Measurements from ENCODE around the gene THADA. TPM values are rescaled to one million over a fixed set of nuclear protein-coding genes. Genes with fewer than 3 reads are reported as not detected.
"Not testable (repeated sequence)": the region's sequence is repeated elsewhere in the genome, so short reads cannot be mapped to it uniquely, and the experiment has no call there.

THADA gene
- total RNA-seq, 1 donor from 2014 or later, result 19.4 TPM

DNA sequence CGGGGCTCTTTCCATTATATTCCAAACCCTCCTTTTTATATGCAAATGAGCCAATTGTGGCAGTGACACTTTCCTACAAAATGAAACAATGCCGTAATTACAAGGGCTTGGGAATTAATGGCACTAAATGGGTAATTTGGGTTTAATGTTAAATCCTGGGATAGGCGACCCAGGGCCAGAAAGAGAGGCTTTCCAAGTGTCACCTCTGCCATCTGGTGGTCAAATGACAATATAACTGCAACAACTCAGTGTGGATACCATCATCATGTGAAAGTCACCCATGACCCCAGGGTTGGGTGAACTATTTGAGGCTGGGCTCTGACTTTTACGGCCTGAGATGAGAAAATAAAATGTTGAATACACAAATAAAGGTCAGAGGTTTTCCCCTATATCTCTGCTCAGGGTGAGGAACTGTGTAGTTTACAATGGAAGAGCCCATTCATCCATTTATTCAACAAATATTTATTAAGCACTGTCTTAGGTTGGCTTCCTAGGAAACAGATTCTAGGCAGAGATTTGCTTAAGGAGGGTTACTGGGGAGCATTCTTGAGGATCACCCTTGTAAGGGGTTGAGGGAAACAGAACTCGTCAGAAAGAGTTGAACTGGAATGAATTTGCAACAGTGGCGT lies 13.6 kb upstream of the THADA start:
- peak; percentile 77 for TF ChIP-seq CTCF (IDR thresholded peaks at IDR 0.05; ENCODE audit: unreplicated experiment)
- H3K27ac Mint-ChIP-seq (ENCODE audit: unreplicated experiment), result no peak overlapping the region
- H3K27me3 Mint-ChIP-seq (ENCODE audit: unreplicated experiment), result no peaks in the 10 kb centered on the region
- peak; percentile 57 for DNase-seq (ENCODE audit: low spot score)
- H3K9me3 Mint-ChIP-seq (ENCODE audit: unreplicated experiment), result no peaks in the 10 kb centered on the region
- no peaks in the 10 kb centered on the region for H3K4me1 Mint-ChIP-seq (ENCODE audit: unreplicated experiment)
- H3K36me3 Mint-ChIP-seq (ENCODE audit: low read depth, unreplicated experiment), result no peaks in the 10 kb centered on the region
- no peak overlapping the region for H3K4me3 Mint-ChIP-seq (ENCODE audit: unreplicated experiment)

- Mint-ChIP-seq H3K27me3 (ENCODE audit: unreplicated experiment) (peaks cover 2% of the 10 kb centered on the region), H3K4me3 (ENCODE audit: unreplicated experiment) (no peak overlapping the region), H3K9me3 (ENCODE audit: unreplicated experiment) (no peaks in the 10 kb centered on the region), H3K36me3 (ENCODE audit: low read depth, unreplicated experiment) (no peaks in the 10 kb centered on the region), H3K27ac (ENCODE audit: unreplicated experiment) (no peak overlapping the region), H3K4me1 (ENCODE audit: unreplicated experiment) (no peaks in the 10 kb centered on the region)
- no peak for DNase-seq (ENCODE audit: low spot score)
- no peak for TF ChIP-seq CTCF (IDR thresholded peaks at IDR 0.05; ENCODE audit: unreplicated experiment)
Measured at GRCh38 chr2:43605851-43606250, 10.0 kb upstream of the THADA start.

- TF ChIP-seq CTCF (IDR thresholded peaks at IDR 0.05; ENCODE audit: unreplicated experiment), result peak; percentile 38
- H3K27me3 Mint-ChIP-seq (ENCODE audit: unreplicated experiment), result peaks cover 2% of the 10 kb centered on the region
Measured at GRCh38 chr2:43605079-43605655, 9.3 kb upstream of the THADA start.

GRCh38 chr2:43604674-43605073 lies 8.8 kb upstream of the THADA start:
- H3K27ac Mint-ChIP-seq (ENCODE audit: unreplicated experiment), result no peak overlapping the region
- DNase-seq (ENCODE audit: low spot score), result no peak
- no peak for TF ChIP-seq CTCF (IDR thresholded peaks at IDR 0.05; ENCODE audit: unreplicated experiment)
- H3K4me3 Mint-ChIP-seq (ENCODE audit: unreplicated experiment), result no peak overlapping the region
- no peaks in the 10 kb centered on the region for H3K9me3 Mint-ChIP-seq (ENCODE audit: unreplicated experiment)
- H3K36me3 Mint-ChIP-seq (ENCODE audit: low read depth, unreplicated experiment), result no peaks in the 10 kb centered on the region
- peaks cover 2% of the 10 kb centered on the region for H3K27me3 Mint-ChIP-seq (ENCODE audit: unreplicated experiment)
- H3K4me1 Mint-ChIP-seq (ENCODE audit: unreplicated experiment), result no peaks in the 10 kb centered on the region

More at GRCh38 chr2:43605079-43605655, 9.3 kb upstream of the THADA start:
- Mint-ChIP-seq H3K9me3 (ENCODE audit: unreplicated experiment) (no peaks in the 10 kb centered on the region), H3K4me1 (ENCODE audit: unreplicated experiment) (no peaks in the 10 kb centered on the region), H3K36me3 (ENCODE audit: low read depth, unreplicated experiment) (no peaks in the 10 kb centered on the region), H3K4me3 (ENCODE audit: unreplicated experiment) (no peak overlapping the region), H3K27ac (ENCODE audit: unreplicated experiment) (no peak overlapping the region)
- peak; percentile 19 for DNase-seq (ENCODE audit: low spot score)

- not testable (repeated sequence) for H3K4me3 Mint-ChIP-seq (ENCODE audit: unreplicated experiment); H3K9me3 Mint-ChIP-seq (ENCODE audit: unreplicated experiment); H3K4me1 Mint-ChIP-seq (ENCODE audit: unreplicated experiment); H3K27me3 Mint-ChIP-seq (ENCODE audit: unreplicated experiment); DNase-seq (ENCODE audit: low spot score); H3K36me3 Mint-ChIP-seq (ENCODE audit: low read depth, unreplicated experiment); H3K27ac Mint-ChIP-seq (ENCODE audit: unreplicated experiment)
Measured at GRCh38 chr2:43600596-43600995, 4.8 kb upstream of the THADA start.
